Neutrophil (primary cell): ENCODE measurements around the gene CHTF18.

ENCODE experiments used
- H3K27ac ChIP-seq: fragments of 200-600 bp; sonication (generic); 2 replicates; pipeline ENCODE4 v1.5.1; 2016; ENCODE audit warnings: mild to moderate bottlenecking, moderate library complexity
- H3K27me3 ChIP-seq: fragments of 200-600 bp; sonication (generic); 2 replicates; pipeline ENCODE4 v1.6.0; 2016; ENCODE audit warnings: mild to moderate bottlenecking
- H3K36me3 ChIP-seq: fragments of 200-600 bp; sonication (generic); 2 replicates; pipeline ENCODE4 v1.5.1; 2017
- H3K4me1 ChIP-seq, 2 experiments: fragments of 200-600 bp in 1 of 2; sonication (generic) in 1 of 2; 1 replicate in 1 of 2; 2 replicates in 1 of 2; pipeline versions ENCODE4 v1.5.1 to v1.6.1; 2013 to 2016; ENCODE audit warnings: low read depth in 1 of 2, low read length in 1 of 2, mild to moderate bottlenecking in 1 of 2, moderate library complexity in 1 of 2; ENCODE audit not compliant: control insufficient read depth in 1 of 2, insufficient read depth in 1 of 2
- H3K4me3 ChIP-seq, 2 experiments: fragments of 200-600 bp in 1 of 2; sonication (generic) in 1 of 2; 1 replicate in 1 of 2; 2 replicates in 1 of 2; pipeline ENCODE4 v1.5.1; 2013 to 2016; ENCODE audit warnings: low read depth in 1 of 2, low read length in 1 of 2, mild to moderate bottlenecking in 1 of 2, moderate library complexity in 1 of 2
- H3K9me3 ChIP-seq: fragments of 200-600 bp; sonication (generic); 2 replicates; pipeline ENCODE4 v1.5.1; 2016
- TF ChIP-seq, protein P1 (sequence below): fragments of 200-600 bp; sonication (generic); IDR thresholded peaks from 2 replicates; pipeline ENCODE4 v1.5.1; 2016; ENCODE audit warnings: antibody characterized with exemption

Gene CHTF18

DNA sequence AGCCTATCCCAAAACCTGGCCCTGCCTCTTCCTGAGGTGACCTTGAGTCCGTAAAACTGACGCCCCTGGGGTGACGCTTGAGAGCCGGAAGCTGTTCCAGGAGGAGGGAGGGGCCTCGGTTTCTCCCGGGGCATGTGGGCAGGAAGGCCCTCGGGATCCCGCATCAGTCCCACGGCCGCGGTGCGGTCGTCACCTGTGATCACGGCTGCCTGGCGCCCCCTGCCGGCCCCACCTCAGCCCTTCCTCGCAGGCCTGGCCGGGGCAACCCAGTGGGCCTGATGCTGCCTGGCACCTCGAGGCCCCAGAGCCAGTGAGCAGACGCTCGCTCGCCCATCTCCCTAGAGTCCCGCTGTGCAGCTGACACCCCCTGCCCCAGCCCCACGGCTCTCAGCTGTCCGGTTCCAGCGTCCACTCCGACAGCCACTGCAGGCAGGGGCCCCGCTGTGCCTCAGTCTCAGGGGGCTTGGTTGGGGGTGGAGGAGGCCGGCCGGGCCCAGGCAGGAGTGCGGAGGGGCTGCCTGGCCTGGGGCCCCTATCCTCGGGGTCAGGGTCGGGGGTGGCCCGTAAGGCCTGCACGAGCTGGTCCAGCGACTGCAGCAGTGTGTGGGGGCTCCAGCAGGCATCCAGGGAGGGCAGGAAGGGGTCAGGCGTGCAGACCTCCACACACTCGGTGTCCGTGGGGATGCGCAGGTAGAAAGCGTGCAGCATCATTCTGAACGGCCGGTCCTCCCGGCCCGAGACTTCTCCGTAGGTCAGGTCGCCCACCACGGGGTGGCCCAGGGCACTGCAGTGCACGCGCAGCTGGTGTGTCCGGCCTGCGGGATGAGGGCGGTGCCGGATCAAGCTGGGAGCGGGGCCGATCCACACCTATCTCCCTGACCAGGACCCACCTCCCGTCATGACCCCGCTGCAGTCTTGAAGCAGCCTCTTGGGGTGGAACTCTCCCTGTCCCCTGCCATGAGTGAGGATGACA is 2.6 kb upstream of the CHTF18 start:
- Histone ChIP-seq H3K9me3 (no peaks in the 10 kb centered on the region), H3K4me3 (no peak overlapping the region), H3K27me3 (peaks cover 25% of the 10 kb centered on the region), H3K36me3 (peaks cover 25% of the 10 kb centered on the region), H3K4me1 (peaks cover 19 to 20% of the 10 kb centered on the region in 2 experiments), H3K27ac (no peak overlapping the region)
- TF ChIP-seq, protein P1, sequence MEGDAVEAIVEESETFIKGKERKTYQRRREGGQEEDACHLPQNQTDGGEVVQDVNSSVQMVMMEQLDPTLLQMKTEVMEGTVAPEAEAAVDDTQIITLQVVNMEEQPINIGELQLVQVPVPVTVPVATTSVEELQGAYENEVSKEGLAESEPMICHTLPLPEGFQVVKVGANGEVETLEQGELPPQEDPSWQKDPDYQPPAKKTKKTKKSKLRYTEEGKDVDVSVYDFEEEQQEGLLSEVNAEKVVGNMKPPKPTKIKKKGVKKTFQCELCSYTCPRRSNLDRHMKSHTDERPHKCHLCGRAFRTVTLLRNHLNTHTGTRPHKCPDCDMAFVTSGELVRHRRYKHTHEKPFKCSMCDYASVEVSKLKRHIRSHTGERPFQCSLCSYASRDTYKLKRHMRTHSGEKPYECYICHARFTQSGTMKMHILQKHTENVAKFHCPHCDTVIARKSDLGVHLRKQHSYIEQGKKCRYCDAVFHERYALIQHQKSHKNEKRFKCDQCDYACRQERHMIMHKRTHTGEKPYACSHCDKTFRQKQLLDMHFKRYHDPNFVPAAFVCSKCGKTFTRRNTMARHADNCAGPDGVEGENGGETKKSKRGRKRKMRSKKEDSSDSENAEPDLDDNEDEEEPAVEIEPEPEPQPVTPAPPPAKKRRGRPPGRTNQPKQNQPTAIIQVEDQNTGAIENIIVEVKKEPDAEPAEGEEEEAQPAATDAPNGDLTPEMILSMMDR: peak; percentile 60

DNA sequence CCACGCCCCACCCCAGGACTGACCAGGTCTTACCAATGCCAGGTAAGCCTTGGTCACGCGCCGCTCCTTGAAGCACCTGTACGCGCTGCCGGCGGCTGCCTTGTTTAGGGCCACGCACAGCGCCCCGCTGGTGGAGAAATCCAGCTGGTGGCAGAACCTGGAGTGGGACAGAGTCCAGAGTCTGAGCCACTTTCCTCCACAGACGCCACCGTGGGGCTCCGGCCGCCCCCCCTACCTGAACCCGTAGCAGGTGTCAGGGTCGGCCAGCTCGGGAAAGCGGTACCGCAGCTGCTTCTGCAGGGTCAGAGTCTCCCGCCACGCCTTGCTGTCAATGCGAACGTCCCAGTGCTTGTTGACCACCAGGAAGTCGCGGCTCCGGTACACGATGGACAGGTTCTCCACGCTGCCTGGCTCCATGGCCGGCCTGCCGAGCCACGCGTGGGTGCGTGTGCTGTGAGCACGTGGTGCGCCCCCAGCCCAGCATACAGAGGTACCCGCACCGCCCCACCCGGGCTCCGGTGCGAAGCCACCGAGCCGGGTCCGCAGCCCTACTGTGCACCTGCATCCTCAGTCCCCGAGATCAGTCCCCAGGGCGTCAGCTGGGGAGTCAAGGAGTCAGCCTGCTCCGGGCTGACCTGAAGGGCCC is 976 bp upstream of the CHTF18 start:
- Histone ChIP-seq H3K27ac (peak overlapping the region; percentile 74), H3K9me3 (no peaks in the 10 kb centered on the region), H3K36me3 (peaks cover 39% of the 10 kb centered on the region)

DNA sequence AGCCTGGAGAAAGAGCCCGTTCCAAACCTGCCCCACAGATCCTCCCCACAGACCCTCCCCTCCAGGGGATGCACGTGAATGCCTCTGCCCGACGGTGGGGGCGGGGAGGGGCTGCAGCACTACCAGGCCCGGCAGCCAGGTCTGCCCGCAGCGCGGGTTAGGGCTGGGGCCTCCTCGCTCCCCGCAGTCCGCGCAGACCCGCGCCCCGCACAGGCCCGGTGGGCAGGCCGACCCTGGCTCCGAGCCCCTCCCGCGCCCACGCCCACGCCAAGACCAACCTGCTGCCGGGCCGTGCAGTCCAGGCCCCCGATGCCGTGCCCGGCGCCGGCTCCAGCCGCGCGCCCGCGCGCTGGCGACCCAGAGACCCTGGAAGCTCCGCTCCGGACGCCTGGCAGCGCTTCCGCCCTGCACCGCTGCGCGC is 432 bp upstream of the CHTF18 start, which contains the start of gene RPUSD1:
Gene RPUSD1 (minus strand): TSS at position 404 of the 421 bp plus-strand sequence. CDS start 644 bp downstream, outside the sequence.
- peaks cover 44% of the 10 kb centered on the region for H3K36me3 ChIP-seq
- H3K27ac ChIP-seq: peak within 1 kb of the TSS; percentile 74
- H3K9me3 ChIP-seq: no peaks in the 10 kb centered on the region
- H3K27me3 ChIP-seq: peaks cover 8% of the 10 kb centered on the region
- H3K4me3 ChIP-seq: peak within 1 kb of the TSS; percentile 85 to 96
- peaks cover 19 to 20% of the 10 kb centered on the region in 2 experiments for H3K4me1 ChIP-seq
- TF ChIP-seq, protein P1: peak; percentile 8

More for the DNA sequence above, 976 bp upstream of the CHTF18 start:
- peaks cover 19 to 20% of the 10 kb centered on the region in 2 experiments for H3K4me1 ChIP-seq
- TF ChIP-seq, protein P1: no peak
- H3K27me3 ChIP-seq: peaks cover 14% of the 10 kb centered on the region
- peak overlapping the region; percentile 78 to 82 for H3K4me3 ChIP-seq

DNA sequence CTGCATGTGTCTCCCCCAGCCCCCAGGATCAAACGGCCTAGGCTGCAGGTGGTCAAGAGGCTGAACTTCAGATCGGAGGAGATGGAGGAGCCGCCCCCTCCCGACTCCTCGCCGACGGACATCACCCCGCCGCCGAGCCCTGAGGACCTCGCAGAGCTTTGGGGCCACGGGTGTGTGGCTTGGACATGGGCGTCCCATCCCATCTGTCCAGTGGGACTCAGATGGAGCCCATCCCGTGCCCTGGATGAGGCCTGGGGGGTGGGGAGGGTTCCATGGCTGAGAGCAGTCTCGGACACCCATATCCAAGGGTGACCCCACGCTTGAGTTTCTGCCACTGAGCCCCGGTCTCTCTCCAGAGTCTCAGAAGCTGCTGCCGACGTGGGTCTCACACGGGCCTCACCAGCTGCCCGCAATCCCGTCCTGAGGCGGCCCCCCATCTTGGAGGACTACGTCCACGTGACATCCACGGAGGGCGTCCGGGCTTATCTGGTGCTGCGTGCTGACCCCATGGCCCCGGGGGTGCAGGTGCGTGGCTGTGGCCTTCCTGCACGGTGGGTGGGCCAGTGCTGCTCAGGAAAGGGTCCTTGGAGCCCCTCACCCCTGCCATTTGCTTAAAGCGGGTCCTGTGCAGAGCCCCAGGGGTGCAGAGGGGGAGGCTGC is 901 bp downstream of the CHTF18 start:
- Histone ChIP-seq H3K4me3 (peak overlapping the region; percentile 85 to 96), H3K4me1 (peaks cover 19 to 20% of the 10 kb centered on the region in 2 experiments), H3K36me3 (peaks cover 57% of the 10 kb centered on the region), H3K9me3 (no peaks in the 10 kb centered on the region), H3K27me3 (no peaks in the 10 kb centered on the region), H3K27ac (no peak overlapping the region)
- TF ChIP-seq, protein P1: no peak

DNA sequence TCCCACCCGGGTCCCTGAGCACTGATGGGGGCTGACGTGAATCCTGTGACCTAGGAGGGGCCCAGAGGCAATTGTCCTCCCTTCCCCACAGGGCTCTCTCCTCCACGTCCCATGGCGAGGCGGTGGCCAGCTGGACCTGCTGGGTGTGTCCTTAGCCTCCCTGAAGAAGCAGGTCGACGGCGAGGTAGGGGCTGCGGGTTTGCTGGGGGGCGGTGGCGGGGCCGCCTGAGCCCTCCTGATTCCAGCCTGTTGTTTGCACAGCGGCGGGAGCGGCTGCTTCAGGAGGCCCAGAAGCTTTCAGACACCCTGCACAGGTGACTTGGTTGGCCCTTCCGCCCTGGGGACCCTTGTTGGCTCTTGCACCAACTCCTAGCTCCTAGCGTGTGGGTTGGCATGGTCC is 1.7 kb downstream of the CHTF18 start:
- TF ChIP-seq, protein P1: no peak
- no peak overlapping the region for H3K4me3 ChIP-seq
- H3K27ac ChIP-seq: no peak overlapping the region
- no peaks in the 10 kb centered on the region for H3K27me3 ChIP-seq
- H3K9me3 ChIP-seq: no peaks in the 10 kb centered on the region
- peaks cover 52% of the 10 kb centered on the region for H3K36me3 ChIP-seq
- H3K4me1 ChIP-seq: peaks cover 19 to 20% of the 10 kb centered on the region in 2 experiments
